Heart left ventricle (tissue), 16 donors: ENCODE data around the gene DKK2. TPM values are rescaled to one million over a fixed set of nuclear protein-coding genes. Genes with fewer than 3 reads are reported as not detected.

Source experiments
- ATAC-seq, 4 donors: fragments of 200-7000 bp; cut with Tn5 transposase; one replicate each; pipeline ENCODE4 v1.9.1; 2020 to 2022; ENCODE audit warnings: moderate library complexity in 4 of 4, mild to moderate bottlenecking in 3 of 4, moderate number of reproducible peaks in 1 of 4
- DNase-seq, 5 donors: peaks; one replicate each; pipeline ENCODE4 v3.0.0-alpha.2; 2020
- H3K27ac ChIP-seq, 12 donors: fragments of 200-600 bp; sonication (generic) in 4 of 12; one replicate each; pipeline versions ENCODE4 v1.5.0 to v1.8.0; 2016 to 2022; ENCODE audit warnings: mild to moderate bottlenecking in 2 of 12
- H3K27me3 ChIP-seq, 9 donors: fragments of 200-600 bp; sonication (generic) in 2 of 9; one replicate each; pipeline versions ENCODE4 v1.5.1 to v1.8.0; 2016 to 2022; ENCODE audit warnings: mild to moderate bottlenecking in 3 of 9
- H3K36me3 ChIP-seq, 9 donors: fragments of 200-600 bp; sonication (generic) in 2 of 9; one replicate each; pipeline versions ENCODE4 v1.5.0 to v1.8.0; 2018 to 2022; ENCODE audit warnings: mild to moderate bottlenecking in 2 of 9
- H3K4me1 ChIP-seq, 12 donors: fragments of 200-600 bp; sonication (generic) in 4 of 12; one replicate each; pipeline versions ENCODE4 v1.5.0 to v1.8.0; 2016 to 2022; ENCODE audit warnings: mild to moderate bottlenecking in 3 of 12
- H3K4me3 ChIP-seq, 12 donors: fragments of 200-600 bp; sonication (generic) in 4 of 12; one replicate each; pipeline versions ENCODE4 v1.5.0 to v1.8.0; 2017 to 2022; ENCODE audit warnings: mild to moderate bottlenecking in 9 of 12, moderate library complexity in 4 of 12
- H3K9me3 ChIP-seq, 12 donors: fragments of 200-600 bp; sonication (generic) in 4 of 12; one replicate each; pipeline versions ENCODE4 v1.5.0 to v1.8.0; 2016 to 2022; ENCODE audit warnings: mild to moderate bottlenecking in 1 of 12
- CTCF ChIP-seq, 12 donors: fragments of 200-600 bp; sonication (generic) in 4 of 12; IDR thresholded peaks; one replicate each; pipeline versions ENCODE4 v1.5.0 to v1.8.0; 2018 to 2022; ENCODE audit warnings: antibody characterized with exemption in 12 of 12, mild to moderate bottlenecking in 5 of 12
- POLR2A ChIP-seq, 2 donors: fragments of 450-650 bp; IDR thresholded peaks; one replicate each; pipeline ENCODE4 v1.6.1; 2017; ENCODE audit warnings: antibody characterized with exemption in 2 of 2, mild to moderate bottlenecking in 2 of 2, moderate library complexity in 2 of 2
- WGBS, 4 donors: extraction: QIAGEN DNeasy Blood & Tissue Kit in 2 of 4; methylation state at CpG; one replicate each; pipeline versions ENCODE4 v1.1.5 to v1.1.7; 2013 to 2018; 5-methylcytosine and 5-hydroxymethylcytosine counted together
- intact Hi-C, 10 donors: fragments of 100-400 bp; cut with DNase I; formaldehyde crosslinking; loops; one replicate each; pipeline versions ENCODE4 v1.11.1 to v1.14.2; 2022
- polyA plus RNA-seq, 2 donors: library from polyadenylated mRNA; stranded (reverse); fragments of 200-250 nt; gene quantifications; one replicate each; pipeline ENCODE4 v1.2.3, GENCODE V29; 2013
- total RNA-seq, 9 donors: library from RNA; depleted of rRNA in 2 of 9; stranded (reverse); fragments of >200 nt in 2 of 9; fragmentation: NEBNext Ultra II Directional in 3 of 9; extraction: Animal tissue kit (Norgen Biotek cat#: 25700) in 3 of 9; gene quantifications; one replicate each; pipeline versions ENCODE4 v1.1.0 to v1.2.4, GENCODE V29; 2016 to 2023
- donor health status: ischemic (EF 13 %, LVEDD 7.1; RV severe dilation, severe dysfunction).
- donor health status: healthy with polysubstance abuse.
- donor health status: DM: no; HTN: yes; CAD: no.
- donor health status: DM: no; HTN: no; CAD: no.
- donor health status: ischemic (EF 25% LVEDD 6.9; RV normal size, moderate dysfunction).
- donor health status: ischemic (EF 25% LVEDD 5.7; RV mildly dilated, moderate dysfunction).
- donor health status: healthy.
- donor health status: DM: yes; HTN: yes; CAD: no.
- donor health status: ischemic (EF 35%, LVEDD 5.7; RV mildly dilated, moderate dysfunction).
- donor health status: nonischemic (EF 11% LVEDD 7.7; RV severe dilation, severe dysfunction).
- donor health status: DM: yes; HTN: yes; CAD: no.
- donor health status: PGD.
- donor health status: ischemic (EF 29% LVEDD 5.4; RV normal size, mild dysfunction).
- donor health status: nonischemic (EF 23%, LVEDD 6.1; RV moderate dilation, normal function).

The DKK2 gene
- total and polyA plus RNA-seq, 11 donors: 0.40 to 2.5 (median 0.84) TPM; not detected in 1

- ATAC-seq (no peak), DNase-seq (no peak)
- Histone ChIP-seq H3K9me3 (no peaks in the 10 kb centered on the region), H3K4me3 (no peak overlapping the region), H3K27ac (no peak overlapping the region), H3K27me3 (no peaks in the 10 kb centered on the region), H3K4me1 (no peaks in the 10 kb centered on the region), H3K36me3 (no peaks in the 10 kb centered on the region)
- intact Hi-C loops: no loop called here
- WGBS, 4 donors: 54 to 64% (median 63%) methylated on average over 2 of the region's 2 CpGs
- TF ChIP-seq CTCF (IDR thresholded peaks at IDR 0.05): no peak
- TF ChIP-seq POLR2A (IDR thresholded peaks at IDR 0.05): no peak
Measured at GRCh38 chr4:106987311-106987710, 48.8 kb downstream of the DKK2 start.

- ATAC-seq (no peak), DNase-seq (no peak)
- TF ChIP-seq POLR2A (IDR thresholded peaks at IDR 0.05): no peak
- no peak for TF ChIP-seq CTCF (IDR thresholded peaks at IDR 0.05)
- no peaks in the 10 kb centered on the region for H3K9me3 ChIP-seq
- no peaks in the 10 kb centered on the region for H3K36me3 ChIP-seq
- WGBS, 4 donors: 43 to 70% (median 53%) methylated on average over 1 of the region's 1 CpG
- no peak overlapping the region for H3K27ac ChIP-seq
- H3K4me1 ChIP-seq: no peaks in the 10 kb centered on the region
- peaks cover 0 to 2% (median 0%) of the 10 kb centered on the region in 9 donors for H3K27me3 ChIP-seq
- intact Hi-C loops: no loop called here
- no peak overlapping the region for H3K4me3 ChIP-seq
Measured at GRCh38 chr4:106986486-106986885, 49.6 kb downstream of the DKK2 start.

- no peaks in the 10 kb centered on the region for H3K9me3 ChIP-seq
- no peaks in the 10 kb centered on the region for H3K36me3 ChIP-seq
- H3K27me3 ChIP-seq: peaks cover 0 to 8% (median 0%) of the 10 kb centered on the region in 9 donors
- no peak overlapping the region for H3K27ac ChIP-seq
- TF ChIP-seq POLR2A (IDR thresholded peaks at IDR 0.05) (no peak), CTCF (IDR thresholded peaks at IDR 0.05) (no peak)
- DNase-seq (no peak), ATAC-seq (no peak)
- intact Hi-C loops: no loop called here
- H3K4me1 ChIP-seq: no peaks in the 10 kb centered on the region
- H3K4me3 ChIP-seq: no peak overlapping the region
- WGBS, 4 donors: 67 to 85% (median 84%) methylated on average over 3 of the region's 3 CpGs
Measured at GRCh38 chr4:106985830-106986229, 50.3 kb downstream of the DKK2 start.

GRCh38 chr4:106982711-106983211, 53.4 kb downstream of the DKK2 start:
- 71 to 86% (median 78%) methylated on average over 1 of the region's 1 CpG for WGBS, 4 donors
- ATAC-seq: no peak
- intact Hi-C loops: no loop called here
- H3K9me3 ChIP-seq: no peaks in the 10 kb centered on the region
- H3K4me1 ChIP-seq: no peaks in the 10 kb centered on the region
- no peak overlapping the region for H3K4me3 ChIP-seq
- no peak for DNase-seq
- TF ChIP-seq POLR2A (IDR thresholded peaks at IDR 0.05) (no peak), CTCF (IDR thresholded peaks at IDR 0.05) (no peak)
- H3K27ac ChIP-seq: no peak overlapping the region
- H3K27me3 ChIP-seq: peaks cover 0 to 10% (median 0%) of the 10 kb centered on the region in 9 donors
- no peaks in the 10 kb centered on the region for H3K36me3 ChIP-seq
